K562 (cell line): ENCODE data around the gene CACNA1I. TPM values are rescaled to one million over a fixed set of nuclear protein-coding genes. Genes with fewer than 3 reads are reported as not detected.

Source experiments
- ARID2 ChIP-seq: fragments of 450-650 bp; IDR thresholded peaks from 2 replicates; pipeline ENCODE4 v1.6.1; 2017; ENCODE audit warnings: antibody characterized with exemption, mild to moderate bottlenecking
- FOXA3 ChIP-seq, 2 experiments: fragments of 450-650 bp in 1 of 2; sonication (generic) in 1 of 2; formaldehyde crosslinking; IDR thresholded peaks in 1 of 2; conservative IDR thresholded peaks in 1 of 2; 2 replicates each; pipeline versions ENCODE4 v1.4.0 to v1.8.0; 2020 to 2022; ENCODE audit warnings: mild to moderate bottlenecking in 2 of 2, missing genetic modification reagents in 1 of 2
- FOXM1 ChIP-seq, 2 experiments: fragments of 450-650 bp in 1 of 2; sonication (generic) in 1 of 2; formaldehyde crosslinking in 1 of 2; IDR thresholded peaks; 2 replicates each; pipeline versions ENCODE4 v1.6.1 to v1.9.0; 2017 to 2022; ENCODE audit warnings: low read depth in 2 of 2, mild to moderate bottlenecking in 2 of 2, missing genetic modification reagents in 1 of 2, moderate library complexity in 1 of 2
- MYC ChIP-seq, 2 experiments: fragments of 250-450 bp in 1 of 2; sonication (Bioruptor Pico) in 1 of 2; IDR thresholded peaks; 2 replicates each; pipeline versions ENCODE4 v1.5.1 to v1.6.1; 2012 to 2021; ENCODE audit warnings: low read depth in 2 of 2, borderline replicate concordance in 1 of 2, improper control_type of control experiment in 1 of 2, low read length in 1 of 2, mild to moderate bottlenecking in 1 of 2, moderate library complexity in 1 of 2
- POLR2G ChIP-seq: fragments of 200-400 bp; formaldehyde crosslinking; IDR thresholded peaks from 2 replicates; pipeline ENCODE4 v1.6.1; 2017; ENCODE audit warnings: low read depth, mild to moderate bottlenecking, antibody characterized with exemption, low read length, moderate library complexity
- RBM14 ChIP-seq: fragments of 200-400 bp; formaldehyde crosslinking; IDR thresholded peaks from 2 replicates; pipeline ENCODE4 v1.6.1; 2018; ENCODE audit warnings: low read depth, mild to moderate bottlenecking, low read length, moderate library complexity, borderline replicate concordance; ENCODE audit not compliant: insufficient read depth
- STAT5A ChIP-seq: IDR thresholded peaks from 2 replicates; pipeline ENCODE4 v1.6.1; 2012; ENCODE audit warnings: low read length, inconsistent platforms, borderline replicate concordance
- TBL1XR1 ChIP-seq, 2 experiments: IDR thresholded peaks; 2 replicates each; pipeline ENCODE4 v1.6.1; 2012; ENCODE audit warnings: improper control_type of control experiment in 2 of 2, low read length in 2 of 2, mild to moderate bottlenecking in 1 of 2
- TCF3 ChIP-seq: sonication (generic); formaldehyde crosslinking; IDR thresholded peaks from 2 replicates; pipeline ENCODE4 v1.4.0; 2020; ENCODE audit warnings: mild to moderate bottlenecking, missing genetic modification reagents
- TEAD2 ChIP-seq: fragments of 450-650 bp; IDR thresholded peaks from 2 replicates; pipeline ENCODE4 v1.6.1; 2016; ENCODE audit warnings: missing genetic modification characterization, control low read depth, missing compliant biosample characterization
- TEAD4 ChIP-seq, 2 experiments: sonication (generic) in 1 of 2; formaldehyde crosslinking in 1 of 2; IDR thresholded peaks; 2 replicates each; pipeline versions ENCODE4 v1.6.1 to v1.8.0; 2012 to 2022; ENCODE audit warnings: borderline replicate concordance in 1 of 2, inconsistent platforms in 1 of 2, low read length in 1 of 2, mild to moderate bottlenecking in 1 of 2, missing genetic modification reagents in 1 of 2
- TRIM28 ChIP-seq: fragments of 450-650 bp; IDR thresholded peaks from 2 replicates; pipeline ENCODE4 v1.6.1; 2017
- XRCC4 ChIP-seq: IDR thresholded peaks from one replicate; pipeline ENCODE4 v1.6.1; 2011; ENCODE audit not compliant: insufficient read depth, insufficient read length; ENCODE audit errors: extremely low read depth
- ZFX ChIP-seq: sonication (generic); formaldehyde crosslinking; IDR thresholded peaks from 2 replicates; pipeline ENCODE4 v1.8.0; 2022; ENCODE audit warnings: mild to moderate bottlenecking, missing genetic modification reagents, moderate library complexity
- polyA plus RNA-seq, 8 experiments: library from polyadenylated mRNA; depleted of rRNA in 4 of 8; stranded (reverse) in 5 of 8; unstranded in 3 of 8; fragments of >200 nt; fragmentation: Nextera tagmentation in 2 of 8; fragmentation: Illumina TruSeq in 1 of 8; extraction: Ambion mirVana in 2 of 8; extraction: Trizol in 1 of 8; gene quantifications; 2 replicates each; pipeline versions ENCODE4 v1.2.1 to v1.2.3, GENCODE V29; 2011 to 2014; ENCODE audit warnings: inconsistent platforms in 1 of 8, missing spikeins in 1 of 8
- total RNA-seq, 7 experiments: library from RNA; depleted of rRNA in 6 of 7; stranded (reverse); fragments of >200 nt in 6 of 7; fragmentation: Illumina TruSeq in 2 of 7; extraction: Trizol in 2 of 7; gene quantifications; 2 replicates each; pipeline versions ENCODE4 v1.2.1 to v1.2.3, GENCODE V29; 2011 to 2021; ENCODE audit warnings: low replicate concordance in 1 of 7
- TF ChIP-seq, protein P1 (sequence below): fragments of 200-800 bp; sonication (Bioruptor generic); IDR thresholded peaks from 2 replicates; pipeline ENCODE4 v1.6.1; 2017; ENCODE audit warnings: missing genetic modification characterization, missing compliant biosample characterization
- TF ChIP-seq, protein P2 (sequence below): sonication (generic); formaldehyde crosslinking; IDR thresholded peaks from 2 replicates; pipeline ENCODE4 v1.8.0; 2022; ENCODE audit warnings: missing genetic modification reagents, mild to moderate bottlenecking, moderate library complexity, borderline replicate concordance
- TF ChIP-seq, protein P3 (sequence below): fragments of 450-650 bp; IDR thresholded peaks from 2 replicates; pipeline ENCODE4 v1.6.1; 2016

Gene CACNA1I
- total and polyA plus RNA-seq, 9 of the 15 experiments (the other 6 are each of a cell fraction or from before 2014, with no cell fraction given): 0.01 to 0.79 (median 0.32) TPM; not detected in 1

DNA sequence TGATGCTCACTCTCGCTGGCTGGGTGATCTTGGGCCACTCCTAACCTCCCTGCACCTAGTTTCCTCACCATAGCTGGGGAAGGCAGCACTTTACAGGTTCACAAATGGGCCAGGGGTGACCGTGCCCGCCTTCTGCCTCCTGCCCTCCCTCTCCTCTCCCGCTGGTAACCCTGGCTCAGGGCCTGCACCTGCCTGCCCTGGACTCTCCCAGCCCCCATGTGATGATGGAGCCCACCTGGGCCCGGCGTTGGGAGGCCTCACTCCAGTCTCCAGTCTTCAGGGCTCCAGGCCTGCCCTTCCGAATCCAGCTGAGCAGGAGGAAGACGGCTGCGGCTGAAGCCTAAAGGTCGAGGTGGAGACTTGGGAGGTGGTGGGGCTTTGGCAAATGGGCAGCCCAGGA is 152.9 kb downstream of the CACNA1I start (continued):
- TF ChIP-seq STAT5A: no peak
- no peak for TF ChIP-seq XRCC4
- TF ChIP-seq, protein P1, sequence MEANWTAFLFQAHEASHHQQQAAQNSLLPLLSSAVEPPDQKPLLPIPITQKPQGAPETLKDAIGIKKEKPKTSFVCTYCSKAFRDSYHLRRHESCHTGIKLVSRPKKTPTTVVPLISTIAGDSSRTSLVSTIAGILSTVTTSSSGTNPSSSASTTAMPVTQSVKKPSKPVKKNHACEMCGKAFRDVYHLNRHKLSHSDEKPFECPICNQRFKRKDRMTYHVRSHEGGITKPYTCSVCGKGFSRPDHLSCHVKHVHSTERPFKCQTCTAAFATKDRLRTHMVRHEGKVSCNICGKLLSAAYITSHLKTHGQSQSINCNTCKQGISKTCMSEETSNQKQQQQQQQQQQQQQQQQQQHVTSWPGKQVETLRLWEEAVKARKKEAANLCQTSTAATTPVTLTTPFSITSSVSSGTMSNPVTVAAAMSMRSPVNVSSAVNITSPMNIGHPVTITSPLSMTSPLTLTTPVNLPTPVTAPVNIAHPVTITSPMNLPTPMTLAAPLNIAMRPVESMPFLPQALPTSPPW (CRISPR knock-in tag): 0 out of 2 replicates have a peak, but pooled peaks have one; percentile 25
- no peak for TF ChIP-seq TCF3 (CRISPR knock-in tag)
- no peak for TF ChIP-seq FOXM1 (IDR thresholded peaks at IDR 0.05; ENCODE audit: low read depth)
- TF ChIP-seq FOXM1 (CRISPR knock-in tag; IDR thresholded peaks at IDR 0.05; ENCODE audit: low read depth): no peak
- no peak for TF ChIP-seq TRIM28
- TF ChIP-seq, protein P2, sequence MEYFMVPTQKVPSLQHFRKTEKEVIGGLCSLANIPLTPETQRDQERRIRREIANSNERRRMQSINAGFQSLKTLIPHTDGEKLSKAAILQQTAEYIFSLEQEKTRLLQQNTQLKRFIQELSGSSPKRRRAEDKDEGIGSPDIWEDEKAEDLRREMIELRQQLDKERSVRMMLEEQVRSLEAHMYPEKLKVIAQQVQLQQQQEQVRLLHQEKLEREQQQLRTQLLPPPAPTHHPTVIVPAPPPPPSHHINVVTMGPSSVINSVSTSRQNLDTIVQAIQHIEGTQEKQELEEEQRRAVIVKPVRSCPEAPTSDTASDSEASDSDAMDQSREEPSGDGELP (CRISPR knock-in tag): peak; percentile 46; the same call in 1 of the 2 replicates
- no peak for TF ChIP-seq FOXA3 (CRISPR knock-in tag; conservative IDR thresholded peaks at IDR 0.05 in 1 of 2, IDR thresholded peaks at IDR 0.05 in 1 of 2)
- no peak for TF ChIP-seq RBM14
- peak; percentile 36; the same call in 1 of the 2 replicates for TF ChIP-seq POLR2G
- no peak for TF ChIP-seq TEAD2
- TF ChIP-seq MYC (IDR thresholded peaks at IDR 0.05; ENCODE audit: low read depth, low read length): no peak
- TF ChIP-seq MYC (CRISPR knock-in tag; IDR thresholded peaks at IDR 0.05; ENCODE audit: borderline replicate concordance, low read depth): no peak
- no peak for TF ChIP-seq TBL1XR1 (IDR thresholded peaks at IDR 0.05; ENCODE audit: low read length in 2 of 2)
- TF ChIP-seq, protein P3, sequence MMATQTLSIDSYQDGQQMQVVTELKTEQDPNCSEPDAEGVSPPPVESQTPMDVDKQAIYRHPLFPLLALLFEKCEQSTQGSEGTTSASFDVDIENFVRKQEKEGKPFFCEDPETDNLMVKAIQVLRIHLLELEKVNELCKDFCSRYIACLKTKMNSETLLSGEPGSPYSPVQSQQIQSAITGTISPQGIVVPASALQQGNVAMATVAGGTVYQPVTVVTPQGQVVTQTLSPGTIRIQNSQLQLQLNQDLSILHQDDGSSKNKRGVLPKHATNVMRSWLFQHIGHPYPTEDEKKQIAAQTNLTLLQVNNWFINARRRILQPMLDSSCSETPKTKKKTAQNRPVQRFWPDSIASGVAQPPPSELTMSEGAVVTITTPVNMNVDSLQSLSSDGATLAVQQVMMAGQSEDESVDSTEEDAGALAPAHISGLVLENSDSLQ: no peak
- peak; percentile 28; the same call in 1 of the 2 replicates for TF ChIP-seq ZFX (CRISPR knock-in tag)
- TF ChIP-seq TEAD4 (IDR thresholded peaks at IDR 0.05; ENCODE audit: low read length): no peak
- TF ChIP-seq TEAD4 (CRISPR knock-in tag; IDR thresholded peaks at IDR 0.05; ENCODE audit: borderline replicate concordance): no peak
- TF ChIP-seq ARID2: no peak
